A375 (cell line): ENCODE data around the gene ATP23. TPM values are rescaled to one million over a fixed set of nuclear protein-coding genes. Genes with fewer than 3 reads are reported as not detected.

Experiments
- total RNA-seq: library from RNA; depleted of rRNA; stranded (reverse); fragments of >200 nt; shearing (Covaris generic); gene quantifications from 2 replicates; pipeline ENCODE4 v1.2.3, GENCODE V29; 2014; rRNA removed

Gene ATP23
- total RNA-seq, result 8.8 and 10.5 TPM in 2 replicates

GRCh38 chr12:57941165-57941894, at the start of gene ATP23:
TSS of gene ATP23 (plus strand) at chr12:57941567. CDS start at chr12:57941702, 135 bp downstream.

Other genes with a start within 250 kb of the ATP23 start
- 135 and 140 TPM in 2 replicates for gene OS9, start 247.4 kb upstream of the ATP23 start, total RNA-seq
- gene AGAP2, start 202.8 kb upstream of the ATP23 start, total RNA-seq, result 2.1 and 2.3 TPM in 2 replicates
- 36.1 and 40.0 TPM in 2 replicates for gene TSPAN31, start 196.5 kb upstream of the ATP23 start, total RNA-seq
- gene CDK4, start 189.3 kb upstream of the ATP23 start, total RNA-seq, result 322 and 387 TPM in 2 replicates
- 10.2 and 11.7 TPM in 2 replicates for gene MARCHF9, start 186.5 kb upstream of the ATP23 start, total RNA-seq
- 16.1 and 17.0 TPM in 2 replicates for gene CYP27B1, start 174.5 kb upstream of the ATP23 start, total RNA-seq
- gene METTL1, start 169.5 kb upstream of the ATP23 start, total RNA-seq, result 24.6 and 27.6 TPM in 2 replicates
- gene EEF1AKMT3, start 169.0 kb upstream of the ATP23 start, total RNA-seq, result 3.0 and 3.3 TPM in 2 replicates
- 49.7 and 53.0 TPM in 2 replicates for gene TSFM, start 158.8 kb upstream of the ATP23 start, total RNA-seq
- gene AVIL, start 122.8 kb upstream of the ATP23 start, total RNA-seq, result 0.72 and 1.6 TPM in 2 replicates
- 52.2 and 52.6 TPM in 2 replicates for gene CTDSP2, start 94.8 kb upstream of the ATP23 start, total RNA-seq